KMS-11 (cell line): ENCODE results near the gene KCNMB2.

Experiments used
- H2AFZ ChIP-seq: fragments of 200-600 bp; sonication (generic); 2 replicates; pipeline ENCODE4 v1.6.1; 2016; ENCODE audit warnings: antibody characterized with exemption, mixed run types, low read depth
- H3K27ac ChIP-seq: fragments of 200-600 bp; sonication (generic); 2 replicates; pipeline ENCODE4 v1.6.1; 2016; ENCODE audit warnings: mild to moderate bottlenecking, mixed run types
- H3K27me3 ChIP-seq: fragments of 200-600 bp; sonication (generic); 2 replicates; pipeline ENCODE4 v1.6.1; 2017; ENCODE audit warnings: mild to moderate bottlenecking, low read depth, mixed run types, moderate library complexity; ENCODE audit not compliant: insufficient read depth
- H3K36me3 ChIP-seq: fragments of 200-600 bp; sonication (generic); 2 replicates; pipeline ENCODE4 v1.6.1; 2017; ENCODE audit warnings: mild to moderate bottlenecking, mixed run types; ENCODE audit not compliant: insufficient read depth
- H3K4me1 ChIP-seq: fragments of 200-600 bp; sonication (generic); 2 replicates; pipeline ENCODE4 v1.6.1; 2016; ENCODE audit warnings: mild to moderate bottlenecking, low read depth, mixed run types; ENCODE audit not compliant: poor library complexity, severe bottlenecking
- H3K4me2 ChIP-seq: fragments of 200-600 bp; sonication (generic); 2 replicates; pipeline ENCODE4 v1.7.0; 2016; ENCODE audit warnings: mild to moderate bottlenecking, mixed run types
- H3K4me3 ChIP-seq: fragments of 200-600 bp; sonication (generic); IDR thresholded peaks from 2 replicates; pipeline ENCODE4 v1.6.1; 2017; ENCODE audit warnings: low read depth, low read length, mixed read lengths; ENCODE audit not compliant: insufficient read depth
- H3K79me2 ChIP-seq: fragments of 200-600 bp; sonication (generic); 2 replicates; pipeline ENCODE4 v1.6.1; 2016; ENCODE audit warnings: low read depth, mixed run types; ENCODE audit not compliant: insufficient read depth
- H3K9ac ChIP-seq: fragments of 200-600 bp; sonication (generic); 2 replicates; pipeline ENCODE4 v1.6.1; 2016; ENCODE audit warnings: mild to moderate bottlenecking, mixed run types
- H4K20me1 ChIP-seq: fragments of 200-600 bp; sonication (generic); 2 replicates; pipeline ENCODE4 v1.6.1; 2016; ENCODE audit warnings: mild to moderate bottlenecking, mixed run types; ENCODE audit not compliant: insufficient read depth
- TF ChIP-seq, protein P1 (sequence below): fragments of 200-600 bp; sonication (generic); conservative IDR thresholded peaks from 2 replicates; pipeline ENCODE4 v1.6.1; 2017; ENCODE audit warnings: low read depth, mild to moderate bottlenecking, antibody characterized with exemption, low read length, moderate library complexity, mixed read lengths

KCNMB2 gene

GRCh38 chr3:178500631-178501030 lies 35.6 kb upstream of the KCNMB2 start:
- Histone ChIP-seq H3K36me3 (no peaks in the 10 kb centered on the region), H3K9ac (no peak overlapping the region), H3K79me2 (no peaks in the 10 kb centered on the region), H3K4me2 (no peak overlapping the region), H3K27ac (no peak overlapping the region), H3K4me3 (no peak overlapping the region), H3K27me3 (no peaks in the 10 kb centered on the region), H4K20me1 (no peaks in the 10 kb centered on the region), H3K4me1 (no peaks in the 10 kb centered on the region), H2AFZ (no peak overlapping the region)
- TF ChIP-seq, protein P1, sequence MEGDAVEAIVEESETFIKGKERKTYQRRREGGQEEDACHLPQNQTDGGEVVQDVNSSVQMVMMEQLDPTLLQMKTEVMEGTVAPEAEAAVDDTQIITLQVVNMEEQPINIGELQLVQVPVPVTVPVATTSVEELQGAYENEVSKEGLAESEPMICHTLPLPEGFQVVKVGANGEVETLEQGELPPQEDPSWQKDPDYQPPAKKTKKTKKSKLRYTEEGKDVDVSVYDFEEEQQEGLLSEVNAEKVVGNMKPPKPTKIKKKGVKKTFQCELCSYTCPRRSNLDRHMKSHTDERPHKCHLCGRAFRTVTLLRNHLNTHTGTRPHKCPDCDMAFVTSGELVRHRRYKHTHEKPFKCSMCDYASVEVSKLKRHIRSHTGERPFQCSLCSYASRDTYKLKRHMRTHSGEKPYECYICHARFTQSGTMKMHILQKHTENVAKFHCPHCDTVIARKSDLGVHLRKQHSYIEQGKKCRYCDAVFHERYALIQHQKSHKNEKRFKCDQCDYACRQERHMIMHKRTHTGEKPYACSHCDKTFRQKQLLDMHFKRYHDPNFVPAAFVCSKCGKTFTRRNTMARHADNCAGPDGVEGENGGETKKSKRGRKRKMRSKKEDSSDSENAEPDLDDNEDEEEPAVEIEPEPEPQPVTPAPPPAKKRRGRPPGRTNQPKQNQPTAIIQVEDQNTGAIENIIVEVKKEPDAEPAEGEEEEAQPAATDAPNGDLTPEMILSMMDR = no peak

- Histone ChIP-seq H3K36me3 (no peaks in the 10 kb centered on the region), H2AFZ (no peak overlapping the region), H3K4me2 (no peak overlapping the region), H3K9ac (no peak overlapping the region), H3K4me1 (no peaks in the 10 kb centered on the region), H3K79me2 (no peaks in the 10 kb centered on the region), H3K4me3 (no peak overlapping the region), H4K20me1 (no peaks in the 10 kb centered on the region), H3K27me3 (no peaks in the 10 kb centered on the region), H3K27ac (no peak overlapping the region)
- TF ChIP-seq, protein P1 = no peak
Observed at GRCh38 chr3:178504128-178504527, 32.1 kb upstream of the KCNMB2 start.

GRCh38 chr3:178505832-178506231 lies 30.4 kb upstream of the KCNMB2 start:
- Histone ChIP-seq H3K36me3 (no peaks in the 10 kb centered on the region), H3K9ac (no peak overlapping the region), H3K27ac (no peak overlapping the region), H2AFZ (no peak overlapping the region), H3K79me2 (no peaks in the 10 kb centered on the region), H3K4me2 (no peak overlapping the region), H4K20me1 (no peaks in the 10 kb centered on the region), H3K4me1 (peaks cover 8% of the 10 kb centered on the region), H3K4me3 (no peak overlapping the region), H3K27me3 (no peaks in the 10 kb centered on the region)
- TF ChIP-seq, protein P1 = no peak

GRCh38 chr3:178507507-178508442 lies 28.5 kb upstream of the KCNMB2 start:
- Histone ChIP-seq H3K27ac (no peak overlapping the region), H3K36me3 (no peaks in the 10 kb centered on the region), H3K27me3 (no peaks in the 10 kb centered on the region), H2AFZ (no peak overlapping the region), H3K4me3 (no peak overlapping the region), H3K4me1 (peaks cover 28% of the 10 kb centered on the region), H3K9ac (no peak overlapping the region), H3K4me2 (no peak overlapping the region), H4K20me1 (no peaks in the 10 kb centered on the region), H3K79me2 (no peaks in the 10 kb centered on the region)
- TF ChIP-seq, protein P1 = no peak
